ENCODE results near the gene PREX1.
"Not testable (repeated sequence)": the region's sequence is repeated elsewhere in the genome, so short reads cannot be mapped to it uniquely, and the experiment has no call there.

The PREX1 gene

GRCh38 chr20:48599748-48600469 is 227.9 kb downstream of the PREX1 start:
- H3K4me3 ChIP-seq (ENCODE audit: low read depth, low read length): no peak overlapping the region
- no peak for TF ChIP-seq CTCF (IDR thresholded peaks at IDR 0.05; ENCODE audit: borderline replicate concordance, insufficient read depth, low read depth, low read length)

DNA sequence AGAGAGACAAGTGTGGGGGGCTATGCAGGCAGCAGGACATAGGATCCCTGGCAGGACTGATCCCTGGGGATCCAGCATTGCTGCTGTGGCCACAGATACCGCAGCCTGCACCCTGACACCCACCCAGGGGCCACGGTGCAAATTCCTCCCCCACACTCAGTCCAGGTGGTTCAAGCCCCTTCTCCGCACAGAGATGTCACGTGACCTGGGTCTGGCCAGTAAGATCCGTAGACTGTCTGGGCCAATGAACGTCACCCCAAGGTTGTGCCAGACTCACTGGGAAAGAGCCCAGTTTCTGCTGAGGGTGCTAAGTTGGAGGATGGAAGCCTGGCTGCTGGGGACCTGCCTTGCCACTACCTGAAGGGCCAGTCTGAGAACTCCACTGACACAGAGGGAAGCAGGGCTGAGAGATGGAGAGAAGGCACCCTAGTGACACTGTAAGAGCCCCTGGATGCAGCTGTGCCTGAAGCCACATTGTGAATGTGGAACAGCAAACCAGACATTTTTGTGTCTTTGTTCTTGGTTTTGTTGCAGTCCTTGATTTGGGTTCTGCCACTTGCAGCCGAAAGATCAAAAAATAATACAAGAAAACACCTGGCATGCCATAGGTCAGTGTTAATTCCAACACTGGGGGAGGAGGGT is 228.6 kb downstream of the PREX1 start:
- TF ChIP-seq CTCF (IDR thresholded peaks at IDR 0.05; ENCODE audit: borderline replicate concordance, insufficient read depth, low read depth, low read length): no peak
- no peak overlapping the region for H3K4me3 ChIP-seq (ENCODE audit: low read depth, low read length)

- not testable (repeated sequence) for H3K4me3 ChIP-seq (ENCODE audit: low read depth, low read length)
Observed at GRCh38 chr20:48598303-48598941, 229.4 kb downstream of the PREX1 start.

DNA sequence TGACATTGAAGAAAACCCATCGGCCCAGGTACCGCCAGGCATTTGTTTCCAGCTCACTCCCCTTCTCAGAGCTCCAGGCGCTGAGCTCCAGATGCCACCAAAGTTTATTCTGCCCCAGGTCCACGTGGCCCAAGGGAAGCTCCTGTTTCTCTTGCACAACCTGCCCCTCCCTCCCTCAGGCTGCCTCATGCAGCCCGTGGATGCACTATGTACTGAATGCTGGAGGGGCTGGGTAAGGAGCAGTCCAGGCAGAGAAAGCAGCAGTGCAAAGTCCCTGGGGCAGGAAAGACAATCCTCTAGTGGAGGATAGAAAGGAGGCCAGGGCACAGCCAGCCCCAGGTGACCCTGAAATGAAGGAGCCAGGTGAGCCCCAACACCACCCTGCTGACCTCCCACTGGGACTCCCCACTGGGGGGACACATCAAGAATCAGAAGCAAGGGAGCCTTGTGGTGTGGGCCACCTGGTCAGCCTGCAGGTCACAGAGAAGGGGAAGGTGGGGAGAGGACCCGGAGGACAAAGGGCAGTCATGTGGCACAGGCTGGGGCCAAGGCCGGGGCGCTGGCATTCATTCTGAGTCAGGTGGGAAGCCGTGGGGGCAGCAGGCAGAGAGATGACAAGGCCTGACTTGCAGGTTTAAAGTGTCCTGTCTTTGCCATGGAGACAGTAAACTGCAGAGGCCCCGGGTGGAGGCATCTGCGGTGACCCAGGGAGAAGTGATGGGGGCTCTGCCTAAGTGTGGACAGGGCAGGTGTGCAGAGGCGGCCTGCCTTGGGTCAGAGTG is 230.1 kb downstream of the PREX1 start:
- H3K4me3 ChIP-seq (ENCODE audit: low read depth, low read length): no peak overlapping the region
- TF ChIP-seq CTCF (IDR thresholded peaks at IDR 0.05; ENCODE audit: borderline replicate concordance, insufficient read depth, low read depth, low read length): no peak

DNA sequence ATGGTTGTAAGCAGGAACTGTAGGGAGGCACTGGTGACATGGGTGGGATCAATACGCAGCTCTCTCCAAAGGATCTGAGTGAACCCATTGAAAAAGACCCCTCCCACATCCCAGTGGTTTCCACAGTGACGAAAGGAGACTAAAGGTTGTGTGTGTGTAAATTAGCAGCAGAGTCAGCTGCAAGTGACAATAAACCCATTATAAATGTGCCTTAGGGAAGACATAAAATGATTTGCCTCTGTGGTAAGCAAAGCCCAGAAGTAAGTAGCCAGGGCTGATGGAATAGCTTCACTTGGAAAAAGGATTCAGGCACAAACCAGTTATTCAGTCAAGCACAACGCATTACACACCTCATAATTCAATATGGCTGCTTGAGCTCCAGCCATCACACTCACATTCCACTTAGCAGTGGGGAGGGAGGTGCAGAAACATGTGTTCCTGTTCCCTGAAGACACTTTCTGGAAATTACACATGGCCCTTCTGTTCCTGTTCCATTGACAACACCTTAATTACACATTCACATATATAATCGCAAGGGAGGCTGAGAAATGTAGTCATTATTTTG is 231.4 kb downstream of the PREX1 start:
- no peak for TF ChIP-seq CTCF (IDR thresholded peaks at IDR 0.05; ENCODE audit: borderline replicate concordance, insufficient read depth, low read depth, low read length)
- H3K4me3 ChIP-seq (ENCODE audit: low read depth, low read length): no peak overlapping the region

DNA sequence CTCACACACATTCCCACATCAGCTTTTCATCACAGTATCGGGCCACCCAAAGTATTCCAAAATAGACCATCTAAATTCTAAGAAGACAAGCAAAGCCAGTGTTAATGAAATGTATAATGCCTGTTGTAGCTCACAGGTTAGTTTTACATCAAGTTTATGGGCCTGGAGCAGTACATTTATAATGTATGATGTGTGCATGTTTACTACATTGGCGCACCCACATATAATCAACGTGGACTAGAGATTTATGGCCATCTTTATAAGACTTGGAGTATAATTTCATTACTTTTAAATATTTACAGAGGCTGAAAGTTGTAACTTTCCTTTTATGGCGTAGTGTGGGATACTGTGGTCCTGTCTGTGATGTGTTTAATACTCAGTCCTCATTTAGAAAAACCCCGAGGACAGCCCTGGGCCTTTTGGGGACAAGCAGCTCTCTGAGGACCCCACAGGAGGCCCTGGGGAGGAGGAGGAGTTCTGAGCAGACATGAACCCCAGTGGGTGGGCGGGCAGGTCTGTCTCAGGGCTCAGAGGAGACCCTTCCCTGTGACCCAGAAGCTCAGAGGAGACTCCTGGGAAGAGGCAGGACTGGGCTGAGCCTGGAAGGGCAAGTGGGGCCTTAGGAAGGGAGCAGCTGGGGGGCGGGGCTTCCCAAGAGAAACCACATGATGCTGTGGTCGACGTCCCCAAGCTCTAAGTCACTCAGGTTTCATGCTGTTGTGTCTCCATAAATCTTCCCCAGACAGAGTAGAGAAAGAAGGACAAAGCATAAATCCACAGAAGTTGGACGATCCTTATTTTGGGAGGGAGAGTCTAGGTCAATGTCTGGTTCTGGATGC is 232.1 kb downstream of the PREX1 start:
- TF ChIP-seq CTCF (IDR thresholded peaks at IDR 0.05; ENCODE audit: borderline replicate concordance, insufficient read depth, low read depth, low read length): no peak
- no peak overlapping the region for H3K4me3 ChIP-seq (ENCODE audit: low read depth, low read length)
